Sigmoid colon (tissue), 7 donors: ENCODE data around the gene PREX1. TPM values are rescaled to one million over a fixed set of nuclear protein-coding genes. Genes with fewer than 3 reads are reported as not detected.
"Not testable (repeated sequence)": the region's sequence is repeated elsewhere in the genome, so short reads cannot be mapped to it uniquely, and the experiment has no call there.

Source experiments
- DNase-seq: peaks from one replicate; pipeline ENCODE4 v3.0.0-alpha.2; 2019
- H3K27ac ChIP-seq, 4 donors: fragments of 200-600 bp; sonication (generic); one replicate each; pipeline ENCODE4 v1.5.1; 2016 to 2019; ENCODE audit warnings: mild to moderate bottlenecking in 1 of 4
- H3K27me3 ChIP-seq, 3 donors: fragments of 200-600 bp; sonication (generic); one replicate each; pipeline ENCODE4 v1.5.1; 2019; ENCODE audit warnings: mild to moderate bottlenecking in 1 of 3
- H3K36me3 ChIP-seq, 4 donors: fragments of 200-600 bp; sonication (generic); one replicate each; pipeline ENCODE4 v1.5.1; 2016 to 2019
- H3K4me1 ChIP-seq, 4 donors: fragments of 200-600 bp; sonication (generic); one replicate each; pipeline ENCODE4 v1.5.1; 2017 to 2019
- H3K4me3 ChIP-seq, 4 donors: fragments of 200-600 bp; sonication (generic); one replicate each; pipeline ENCODE4 v1.5.1; 2017 to 2019; ENCODE audit warnings: mild to moderate bottlenecking in 2 of 4, moderate library complexity in 1 of 4
- H3K9me3 ChIP-seq, 4 donors: fragments of 200-600 bp in 3 of 4; sonication (generic) in 3 of 4; one replicate each; pipeline versions ENCODE4 v1.5.1 to v1.6.1; 2013 to 2019
- EP300 ChIP-seq, 4 donors: sonication (generic); formaldehyde crosslinking; IDR thresholded peaks; one replicate each; pipeline ENCODE4 v1.6.1; 2017; ENCODE audit warnings: antibody characterized with exemption in 4 of 4
- POLR2A ChIP-seq, 2 donors: fragments of 450-650 bp; IDR thresholded peaks; one replicate each; pipeline ENCODE4 v1.6.1; 2016; ENCODE audit warnings: antibody characterized with exemption in 2 of 2, mild to moderate bottlenecking in 2 of 2, moderate library complexity in 2 of 2
- POLR2AphosphoS5 ChIP-seq, 4 donors: sonication (generic); formaldehyde crosslinking; IDR thresholded peaks; one replicate each; pipeline ENCODE4 v1.6.1; 2017; ENCODE audit warnings: antibody characterized with exemption in 4 of 4
- WGBS, 2 donors: extraction: QIAGEN DNeasy Blood & Tissue Kit; methylation state at CpG; one replicate each; pipeline ENCODE4 v1.1.7; 2013; 5-methylcytosine and 5-hydroxymethylcytosine counted together
- intact Hi-C: fragments of 100-400 bp; cut with DNase I; formaldehyde crosslinking; loops from one replicate; pipeline ENCODE4 v1.15.1; 2023
- polyA plus RNA-seq, 3 donors: library from polyadenylated mRNA; stranded (reverse); fragments of 200-250 nt; gene quantifications; one replicate each; pipeline ENCODE4 v1.2.3, GENCODE V29; 2013
- total RNA-seq, 4 donors: library from RNA; depleted of rRNA; stranded (reverse); fragments of >200 nt; gene quantifications; one replicate each; pipeline ENCODE4 v1.1.0, GENCODE V29; 2016
- TF ChIP-seq, protein P1 (sequence below), 4 experiments: fragments of 450-650 bp in 3 of 4; fragments of 200-600 bp in 1 of 4; IDR thresholded peaks; one replicate each; pipeline ENCODE4 v1.5.1; 2016 to 2019; ENCODE audit warnings: antibody characterized with exemption in 4 of 4, mild to moderate bottlenecking in 3 of 4, moderate library complexity in 2 of 4
- donor health status: healthy with polysubstance abuse.
- donor health status: Bipolar disorder and iron deficiency.
- donor health status: healthy.

PREX1 gene
- total and polyA plus RNA-seq, 7 donors, result 5.4 to 22.9 (median 15.5) TPM

GRCh38 chr20:48813446-48813747 is 14.4 kb downstream of the PREX1 start:
- no peak for DNase-seq
- Histone ChIP-seq H3K4me1 (no peaks in the 10 kb centered on the region), H3K4me3 (no peak overlapping the region), H3K27me3 (no peaks in the 10 kb centered on the region), H3K27ac (no peak overlapping the region), H3K36me3 (no peaks in the 10 kb centered on the region), H3K9me3 (no peaks in the 10 kb centered on the region)
- TF ChIP-seq POLR2A (IDR thresholded peaks at IDR 0.05) (no peak), EP300 (IDR thresholded peaks at IDR 0.05) (no peak), POLR2AphosphoS5 (IDR thresholded peaks at IDR 0.05) (no peak)
- TF ChIP-seq, protein P1, sequence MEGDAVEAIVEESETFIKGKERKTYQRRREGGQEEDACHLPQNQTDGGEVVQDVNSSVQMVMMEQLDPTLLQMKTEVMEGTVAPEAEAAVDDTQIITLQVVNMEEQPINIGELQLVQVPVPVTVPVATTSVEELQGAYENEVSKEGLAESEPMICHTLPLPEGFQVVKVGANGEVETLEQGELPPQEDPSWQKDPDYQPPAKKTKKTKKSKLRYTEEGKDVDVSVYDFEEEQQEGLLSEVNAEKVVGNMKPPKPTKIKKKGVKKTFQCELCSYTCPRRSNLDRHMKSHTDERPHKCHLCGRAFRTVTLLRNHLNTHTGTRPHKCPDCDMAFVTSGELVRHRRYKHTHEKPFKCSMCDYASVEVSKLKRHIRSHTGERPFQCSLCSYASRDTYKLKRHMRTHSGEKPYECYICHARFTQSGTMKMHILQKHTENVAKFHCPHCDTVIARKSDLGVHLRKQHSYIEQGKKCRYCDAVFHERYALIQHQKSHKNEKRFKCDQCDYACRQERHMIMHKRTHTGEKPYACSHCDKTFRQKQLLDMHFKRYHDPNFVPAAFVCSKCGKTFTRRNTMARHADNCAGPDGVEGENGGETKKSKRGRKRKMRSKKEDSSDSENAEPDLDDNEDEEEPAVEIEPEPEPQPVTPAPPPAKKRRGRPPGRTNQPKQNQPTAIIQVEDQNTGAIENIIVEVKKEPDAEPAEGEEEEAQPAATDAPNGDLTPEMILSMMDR (IDR thresholded peaks at IDR 0.05), result no peak
- intact Hi-C loops, result no loop called here
- WGBS, 2 donors, result 57 to 60% methylated on average over 3 of the region's 3 CpGs

GRCh38 chr20:48812600-48813445 is 15.0 kb downstream of the PREX1 start:
- H3K4me3 ChIP-seq, result no peak overlapping the region
- 81 to 83% methylated on average over 15 of the region's 15 CpGs for WGBS, 2 donors
- DNase-seq, result no peak
- H3K27ac ChIP-seq, result no peak overlapping the region
- no peaks in the 10 kb centered on the region for H3K27me3 ChIP-seq
- H3K9me3 ChIP-seq, result no peaks in the 10 kb centered on the region
- intact Hi-C loops, result no loop called here
- H3K4me1 ChIP-seq, result no peaks in the 10 kb centered on the region
- TF ChIP-seq EP300 (IDR thresholded peaks at IDR 0.05), result no peak
- TF ChIP-seq, protein P1 (IDR thresholded peaks at IDR 0.05), result no peak
- no peak for TF ChIP-seq POLR2A (IDR thresholded peaks at IDR 0.05)
- TF ChIP-seq POLR2AphosphoS5 (IDR thresholded peaks at IDR 0.05), result no peak
- H3K36me3 ChIP-seq, result no peaks in the 10 kb centered on the region

DNA sequence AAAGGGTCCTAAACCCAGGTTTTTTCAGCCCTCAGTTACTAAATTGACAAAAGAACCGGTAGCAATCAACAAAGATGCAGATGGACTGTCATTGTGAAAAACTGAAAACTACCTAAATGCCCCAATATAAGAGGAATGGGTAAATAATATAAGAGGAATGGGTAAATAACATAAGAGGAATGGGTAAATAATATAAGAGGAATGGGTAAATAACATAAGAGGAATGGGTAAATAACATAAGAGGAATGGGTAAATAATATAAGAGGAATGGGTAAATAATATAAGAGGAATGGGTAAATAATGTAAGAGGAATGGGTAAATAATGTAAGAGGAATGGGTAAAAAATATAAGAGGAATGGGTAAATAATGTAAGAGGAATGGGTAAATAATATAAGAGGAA is 15.7 kb downstream of the PREX1 start:
- H3K4me1 ChIP-seq, intact Hi-C loops, H3K36me3 ChIP-seq, H3K27ac ChIP-seq, H3K4me3 ChIP-seq, H3K27me3 ChIP-seq, DNase-seq, H3K9me3 ChIP-seq: not testable (repeated sequence)
- WGBS, 2 donors, result 45 to 78% methylated on average over 1 of the region's 1 CpG

GRCh38 chr20:48809673-48810072 is 18.1 kb downstream of the PREX1 start:
- H3K36me3 ChIP-seq, result no peaks in the 10 kb centered on the region
- H3K27ac ChIP-seq, result no peak overlapping the region
- peaks cover 0 to 3% (median 0%) of the 10 kb centered on the region in 3 donors for H3K27me3 ChIP-seq
- H3K4me1 ChIP-seq, result no peaks in the 10 kb centered on the region
- 58 to 75% methylated on average over 5 of the region's 5 CpGs for WGBS, 2 donors
- no peak for DNase-seq
- no peak overlapping the region for H3K4me3 ChIP-seq
- H3K9me3 ChIP-seq, result peaks cover 0 to 6% (median 1%) of the 10 kb centered on the region in 4 donors
- TF ChIP-seq, protein P1 (IDR thresholded peaks at IDR 0.05), result no peak
- no peak for TF ChIP-seq POLR2AphosphoS5 (IDR thresholded peaks at IDR 0.05)
- TF ChIP-seq POLR2A (IDR thresholded peaks at IDR 0.05), result no peak
- TF ChIP-seq EP300 (IDR thresholded peaks at IDR 0.05), result no peak
- intact Hi-C loops, result no loop called here

DNA sequence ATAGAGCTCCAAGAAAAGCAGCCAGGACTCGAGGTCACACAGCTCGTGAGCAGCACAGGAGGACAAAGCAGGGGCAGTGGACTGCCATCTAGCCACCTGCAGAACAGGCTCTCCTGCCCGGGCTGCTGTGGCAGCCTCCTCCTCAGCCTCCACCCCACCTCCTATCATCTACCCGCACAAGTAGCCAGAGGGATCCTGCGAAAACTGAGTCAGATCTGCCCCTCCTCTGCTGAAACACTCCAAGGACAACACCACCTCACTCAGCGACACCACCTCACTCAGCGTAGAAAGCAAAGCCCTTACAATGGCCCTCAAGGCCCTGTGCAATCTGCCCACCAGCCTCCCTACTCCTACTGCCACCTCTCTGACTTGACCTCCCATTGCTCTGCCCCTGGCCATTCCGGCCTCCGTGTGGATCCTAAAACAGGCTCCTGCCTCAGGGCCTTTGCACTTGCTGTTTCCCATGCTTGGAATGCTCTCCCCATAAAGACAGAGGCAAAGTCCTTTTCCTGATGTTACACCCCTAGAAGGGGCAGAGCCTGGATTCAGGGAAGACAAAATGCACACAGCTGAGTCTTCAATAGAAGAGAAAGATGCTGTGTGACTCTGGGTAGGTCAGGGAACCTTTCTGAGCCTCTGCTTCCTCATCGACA is 19.3 kb downstream of the PREX1 start:
- 80 to 91% methylated on average over 10 of the region's 10 CpGs for WGBS, 2 donors
- TF ChIP-seq POLR2A (IDR thresholded peaks at IDR 0.05) (no peak), POLR2AphosphoS5 (IDR thresholded peaks at IDR 0.05) (no peak), EP300 (IDR thresholded peaks at IDR 0.05) (no peak)
- TF ChIP-seq, protein P1 (IDR thresholded peaks at IDR 0.05), result no peak
- DNase-seq, result no peak
- no peak overlapping the region for H3K4me3 ChIP-seq
- H3K4me1 ChIP-seq, result no peaks in the 10 kb centered on the region
- peaks cover 0 to 3% (median 0%) of the 10 kb centered on the region in 3 donors for H3K27me3 ChIP-seq
- no peak overlapping the region for H3K27ac ChIP-seq
- intact Hi-C loops, result no loop called here
- H3K36me3 ChIP-seq, result no peaks in the 10 kb centered on the region
- H3K9me3 ChIP-seq, result peaks cover 0 to 6% (median 1%) of the 10 kb centered on the region in 4 donors
